Esophagus muscularis mucosa (tissue), 3 donors: ENCODE measurements around the gene LIPT1.

ENCODE experiments used
- POLR2AphosphoS5 ChIP-seq, 2 donors: sonication (generic); formaldehyde crosslinking; IDR thresholded peaks; one replicate each; pipeline ENCODE4 v1.6.1; 2017; ENCODE audit warnings: antibody characterized with exemption in 2 of 2
- TF ChIP-seq, protein P1 (sequence below), 3 experiments: fragments of 200-600 bp in 2 of 3; fragments of 450-650 bp in 1 of 3; sonication (generic) in 2 of 3; IDR thresholded peaks; one replicate each; pipeline ENCODE4 v1.5.1; 2017 to 2019; ENCODE audit warnings: antibody characterized with exemption in 3 of 3, mild to moderate bottlenecking in 2 of 3, moderate library complexity in 1 of 3

GRCh38 chr2:99183025-99183424 lies 28.3 kb downstream of the LIPT1 start:
- TF ChIP-seq, protein P1, sequence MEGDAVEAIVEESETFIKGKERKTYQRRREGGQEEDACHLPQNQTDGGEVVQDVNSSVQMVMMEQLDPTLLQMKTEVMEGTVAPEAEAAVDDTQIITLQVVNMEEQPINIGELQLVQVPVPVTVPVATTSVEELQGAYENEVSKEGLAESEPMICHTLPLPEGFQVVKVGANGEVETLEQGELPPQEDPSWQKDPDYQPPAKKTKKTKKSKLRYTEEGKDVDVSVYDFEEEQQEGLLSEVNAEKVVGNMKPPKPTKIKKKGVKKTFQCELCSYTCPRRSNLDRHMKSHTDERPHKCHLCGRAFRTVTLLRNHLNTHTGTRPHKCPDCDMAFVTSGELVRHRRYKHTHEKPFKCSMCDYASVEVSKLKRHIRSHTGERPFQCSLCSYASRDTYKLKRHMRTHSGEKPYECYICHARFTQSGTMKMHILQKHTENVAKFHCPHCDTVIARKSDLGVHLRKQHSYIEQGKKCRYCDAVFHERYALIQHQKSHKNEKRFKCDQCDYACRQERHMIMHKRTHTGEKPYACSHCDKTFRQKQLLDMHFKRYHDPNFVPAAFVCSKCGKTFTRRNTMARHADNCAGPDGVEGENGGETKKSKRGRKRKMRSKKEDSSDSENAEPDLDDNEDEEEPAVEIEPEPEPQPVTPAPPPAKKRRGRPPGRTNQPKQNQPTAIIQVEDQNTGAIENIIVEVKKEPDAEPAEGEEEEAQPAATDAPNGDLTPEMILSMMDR (IDR thresholded peaks at IDR 0.05), result no peak
- TF ChIP-seq POLR2AphosphoS5 (IDR thresholded peaks at IDR 0.05), result no peak
